Stimulated activated CD4-positive, alpha-beta T cell treated with anti-CD3 and anti-CD28 coated beads, TNF-alpha, amount 100 ng/mL, for 1 hour (primary cell): ENCODE results near the gene GNAI1.

Experiments
- DNase-seq, 3 donors: peaks; one replicate each; pipeline ENCODE4 v3.0.0-alpha.2; 2020; ENCODE audit warnings: low read depth in 3 of 3, low spot score in 1 of 3

Gene GNAI1

GRCh38 chr7:80134536-80135308 is at the start of gene GNAI1:
GNAI1 (plus strand) TSS chr7:80134831; CDS start chr7:80135161, 330 bp downstream.
- DNase-seq = peak in 1 of 3 donors; percentile 16

GRCh38 chr7:80087051-80087770 is 47.4 kb upstream of the GNAI1 start:
- DNase-seq = no peak

- DNase-seq = no peak
Measured at GRCh38 chr7:80087771-80088170, 46.9 kb upstream of the GNAI1 start.

- no peak for DNase-seq
Measured at GRCh38 chr7:80088705-80089104, 45.9 kb upstream of the GNAI1 start.

- no peak for DNase-seq
Measured at GRCh38 chr7:80089366-80089765, 45.3 kb upstream of the GNAI1 start.

GRCh38 chr7:80093349-80093748 is 41.3 kb upstream of the GNAI1 start:
- no peak for DNase-seq

GRCh38 chr7:80095545-80095944 is 39.1 kb upstream of the GNAI1 start:
- DNase-seq = no peak

- DNase-seq = no peak
Measured at GRCh38 chr7:80097756-80098155, 36.9 kb upstream of the GNAI1 start.

GRCh38 chr7:80098795-80099194 is 35.8 kb upstream of the GNAI1 start:
- DNase-seq = no peak

GRCh38 chr7:80100254-80100653 is 34.4 kb upstream of the GNAI1 start:
- DNase-seq = no peak

- no peak for DNase-seq
Measured at GRCh38 chr7:80105701-80106408, 28.8 kb upstream of the GNAI1 start.

- DNase-seq = no peak
Measured at GRCh38 chr7:80106498-80107113, 28.0 kb upstream of the GNAI1 start.

- no peak for DNase-seq
Measured at GRCh38 chr7:80107278-80107677, 27.4 kb upstream of the GNAI1 start.

- no peak for DNase-seq
Measured at GRCh38 chr7:80110376-80110775, 24.3 kb upstream of the GNAI1 start.

- DNase-seq = no peak
Measured at GRCh38 chr7:80114159-80114558, 20.5 kb upstream of the GNAI1 start.

GRCh38 chr7:80124526-80125264 is 9.9 kb upstream of the GNAI1 start:
- DNase-seq = no peak

- no peak for DNase-seq
Measured at GRCh38 chr7:80127412-80128160, 7.0 kb upstream of the GNAI1 start.

- no peak for DNase-seq
Measured at GRCh38 chr7:80128918-80129317, 5.7 kb upstream of the GNAI1 start.

- no peak for DNase-seq
Measured at GRCh38 chr7:80129785-80130184, 4.8 kb upstream of the GNAI1 start.
